Sciatic nerve (tissue), 2 donors: ENCODE measurements around the gene OR6C3. TPM values are rescaled to one million over a fixed set of nuclear protein-coding genes. Genes with fewer than 3 reads are reported as not detected.
"Not testable (repeated sequence)": the region's sequence is repeated elsewhere in the genome, so short reads cannot be mapped to it uniquely, and the experiment has no call there.

Experiments
- ATAC-seq: fragments of 200-7000 bp; cut with Tn5 transposase; one replicate; pipeline ENCODE4 v1.9.1; 2020; ENCODE audit warnings: mild to moderate bottlenecking, moderate library complexity
- DNase-seq: peaks from one replicate; pipeline ENCODE4 v3.0.0-alpha.2; 2020; ENCODE audit warnings: low spot score
- intact Hi-C: fragments of 100-400 bp; cut with DNase I; formaldehyde crosslinking; loops from one replicate; pipeline ENCODE4 v1.14.2; 2022
- total RNA-seq: library from RNA; stranded (reverse); fragmentation: NEBNext Ultra II Directional; extraction: Animal tissue kit (Norgen Biotek cat#: 25700); gene quantifications from one replicate; pipeline ENCODE4 v1.2.1, GENCODE V29; 2021
- donor health status: DM: no; HTN: no; CAD: no.
- donor health status: DM: no; HTN: no; CAD: no.

OR6C3 gene
- total RNA-seq: not detected

- DNase-seq: no peak
- intact Hi-C loops: no loop called here
- ATAC-seq: no peak
Observed at GRCh38 chr12:55330446-55330845, at the start of gene OR6C3. Gene OR6C3 (plus strand): TSS chr12:55330746. CDS start chr12:55331701, 955 bp downstream.

- intact Hi-C loops: no loop called here
- no peak for ATAC-seq
Observed at GRCh38 chr12:55280991-55281390, 49.6 kb upstream of the OR6C3 start.

GRCh38 chr12:55289999-55290398 lies 40.5 kb upstream of the OR6C3 start:
- intact Hi-C loops: no loop called here
- no peak for ATAC-seq
- DNase-seq: no peak

More at GRCh38 chr12:55280991-55281390, 49.6 kb upstream of the OR6C3 start:
- no peak for DNase-seq

DNA sequence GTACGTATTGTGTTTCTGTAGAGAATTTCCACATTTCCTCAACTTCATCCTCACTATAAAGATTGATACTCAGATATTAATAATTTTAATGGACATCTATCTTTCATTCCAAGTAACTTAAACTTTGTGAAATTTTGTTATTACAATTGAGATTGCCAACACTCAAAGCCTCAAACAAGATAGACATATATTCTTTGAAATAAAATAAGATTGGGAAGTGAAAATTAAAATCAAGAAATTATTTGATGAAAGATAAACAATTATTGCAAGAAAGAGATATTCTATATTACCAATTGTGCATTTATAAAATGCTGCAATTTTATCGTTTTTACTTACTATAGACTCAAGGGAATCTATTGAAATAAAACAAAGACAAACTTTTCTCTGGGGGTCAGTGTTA lies 34.1 kb upstream of the OR6C3 start, which contains the start of gene OR6C6:
Gene OR6C6, minus strand, starts transcription at position 101 of the 400 bp plus-strand sequence. CDS start 1,337 bp downstream, outside the sequence.
- no peak for DNase-seq
- no peak for ATAC-seq
- intact Hi-C loops: no loop called here

DNA sequence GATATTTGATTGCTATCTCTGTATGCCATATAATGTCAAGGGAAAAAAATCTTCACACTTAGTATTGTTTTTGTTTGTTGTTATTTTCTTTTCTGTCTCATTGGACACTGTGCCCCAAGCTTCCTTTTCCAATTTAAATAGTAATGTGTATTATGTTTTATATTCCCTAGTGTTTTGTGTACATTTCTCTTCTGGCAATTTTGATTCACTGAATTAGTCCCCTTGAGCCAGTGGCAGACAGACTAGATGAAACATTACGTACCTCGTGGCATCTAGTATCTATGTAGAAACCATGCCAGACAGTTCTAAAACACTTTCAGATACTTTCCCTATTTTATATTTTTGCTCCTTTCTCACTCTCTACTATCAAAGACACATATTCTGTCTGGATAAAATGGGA lies 16.5 kb upstream of the OR6C3 start, which contains the start of gene OR6C1:
Gene OR6C1, plus strand, starts transcription at position 301 of the 400 bp plus-strand sequence. CDS start 6,257 bp downstream, outside the sequence.
- ATAC-seq (no peak), DNase-seq (no peak)
- intact Hi-C loops: no loop called here

- DNase-seq: no peak
- intact Hi-C loops: no loop called here
- no peak for ATAC-seq
Observed at GRCh38 chr12:55320201-55320600, 10.3 kb upstream of the OR6C3 start.

DNA sequence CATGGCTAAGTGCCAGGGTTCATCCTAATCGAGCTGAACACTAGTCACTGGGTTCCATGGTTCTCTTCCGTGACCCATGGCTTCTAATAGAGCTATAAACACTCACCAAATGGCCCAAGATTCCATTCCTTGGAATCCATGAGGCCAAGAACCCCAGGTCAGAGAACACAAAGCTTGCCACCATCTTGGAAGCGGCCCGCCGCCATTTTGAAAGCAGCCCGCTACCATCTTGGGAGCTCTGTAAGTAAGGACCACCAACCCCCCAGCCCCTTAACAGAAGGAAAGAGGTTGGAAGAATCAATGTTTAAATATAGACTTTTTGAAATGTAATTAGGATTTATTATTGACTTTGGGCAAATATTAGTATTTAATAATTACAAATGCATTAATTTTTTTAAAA lies 4.7 kb upstream of the OR6C3 start:
- intact Hi-C loops, ATAC-seq: not testable (repeated sequence)

DNA sequence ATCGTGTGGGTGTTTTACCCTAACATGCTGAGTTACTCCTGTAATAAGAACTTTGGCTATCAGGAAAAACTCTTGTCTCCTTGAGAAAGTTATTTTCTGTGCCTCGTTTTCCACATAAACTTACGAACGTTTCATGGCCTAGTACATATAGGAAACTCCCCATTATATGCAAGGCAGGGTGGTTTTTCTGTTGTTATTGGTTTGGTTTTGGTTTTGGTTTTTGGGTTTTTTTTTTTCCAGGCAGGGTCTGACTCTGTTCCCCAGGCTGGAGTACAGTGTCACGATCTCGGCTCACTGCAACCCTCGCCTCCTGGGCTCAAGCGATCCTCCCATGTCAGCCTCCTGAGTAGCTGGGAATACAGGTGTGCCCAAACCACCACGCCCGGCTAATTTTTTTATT lies 5.5 kb downstream of the OR6C3 start:
- ATAC-seq (no peak), DNase-seq (no peak)
- intact Hi-C loops: no loop called here

More for the DNA sequence above, 4.7 kb upstream of the OR6C3 start:
- DNase-seq: not testable (repeated sequence)

GRCh38 chr12:55355338-55355737 lies 24.8 kb downstream of the OR6C3 start:
- intact Hi-C loops, DNase-seq, ATAC-seq: not testable (repeated sequence)

DNA sequence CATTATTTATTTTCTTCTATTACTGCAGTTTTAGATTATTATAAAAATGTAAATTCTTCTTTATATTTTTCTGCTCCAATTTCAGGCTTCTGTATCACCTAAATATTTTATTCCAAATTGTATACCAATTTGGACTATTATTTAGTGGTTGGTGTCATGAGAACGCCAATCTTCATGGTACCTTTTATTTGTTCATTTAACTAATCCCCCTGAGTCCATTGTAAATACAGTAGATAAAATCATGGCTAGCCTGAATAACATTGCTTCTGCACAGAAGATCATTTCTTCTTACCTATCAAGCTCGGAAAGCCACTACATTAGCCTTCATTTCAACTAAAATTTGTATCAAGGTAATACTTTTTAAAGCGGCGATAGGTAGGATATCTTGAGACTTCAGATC lies 32.1 kb downstream of the OR6C3 start, which contains the start of gene OR6C75:
Gene OR6C75, plus strand, starts transcription at position 301 of the 400 bp plus-strand sequence. CDS start 2,136 bp downstream, outside the sequence.
- no peak for DNase-seq
- no peak for ATAC-seq
- intact Hi-C loops: no loop called here

DNA sequence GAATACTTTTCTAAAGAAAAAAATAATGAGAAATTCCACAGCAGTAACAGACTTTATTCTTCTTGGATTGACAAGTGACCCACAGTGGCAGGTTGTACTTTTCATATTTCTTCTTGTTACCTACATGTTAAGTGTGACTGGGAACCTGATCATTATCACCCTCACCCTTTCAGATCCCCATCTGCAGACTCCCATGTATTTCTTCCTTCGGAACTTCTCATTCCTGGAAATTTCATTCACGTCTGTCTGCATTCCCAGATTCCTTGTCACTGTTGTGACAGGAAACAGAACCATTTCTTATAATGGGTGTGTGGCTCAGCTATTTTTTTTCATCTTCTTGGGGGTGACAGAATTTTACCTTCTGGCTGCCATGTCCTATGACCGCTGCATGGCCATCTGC lies 34.5 kb downstream of the OR6C3 start:
- intact Hi-C loops: no loop called here
- no peak for DNase-seq

DNA sequence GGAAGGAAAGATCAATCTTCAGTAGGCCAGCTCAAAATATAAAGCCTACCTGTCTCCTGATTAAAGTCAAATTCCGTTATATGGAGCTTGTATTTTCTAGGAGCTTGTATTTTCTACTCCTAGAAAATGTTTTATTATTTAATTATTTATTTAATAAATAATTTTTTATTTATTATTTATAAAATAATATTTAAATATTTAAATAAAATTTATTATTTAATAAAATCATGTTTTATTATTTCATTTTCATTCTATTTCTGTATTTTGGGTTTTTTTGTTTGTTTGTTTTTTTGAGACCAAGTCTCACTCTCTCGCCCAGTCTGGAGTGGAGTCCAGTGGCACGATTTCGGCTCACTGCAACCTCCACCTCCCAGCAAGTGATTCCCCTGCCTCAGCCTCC lies 42.0 kb downstream of the OR6C3 start:
- DNase-seq (no peak), ATAC-seq (no peak)
- intact Hi-C loops: no loop called here

More for the DNA sequence above, 34.5 kb downstream of the OR6C3 start:
- no peak for ATAC-seq

Other genes starting within 250 kb of the OR6C3 start
- gene OR9K2, start 204.3 kb upstream of the OR6C3 start, total RNA-seq: not detected
- gene OR10A7, start 109.7 kb upstream of the OR6C3 start, total RNA-seq: not detected
- gene OR6C74, start 86.1 kb upstream of the OR6C3 start, total RNA-seq: not detected
- not detected for gene OR6C6, start 34.2 kb upstream of the OR6C3 start, total RNA-seq
- gene OR6C1, start 16.4 kb upstream of the OR6C3 start, total RNA-seq: not detected
- not detected for gene OR6C75, start 32.2 kb downstream of the OR6C3 start, total RNA-seq
- gene OR6C65, start 69.8 kb downstream of the OR6C3 start, total RNA-seq: not detected
- gene OR6C76, start 95.5 kb downstream of the OR6C3 start, total RNA-seq: not detected
- gene OR6C2, start 113.3 kb downstream of the OR6C3 start, total RNA-seq: not detected
- not detected for gene OR6C70, start 139.4 kb downstream of the OR6C3 start, total RNA-seq
- gene OR6C68, start 161.6 kb downstream of the OR6C3 start, total RNA-seq: not detected
- gene OR6C4, start 218.9 kb downstream of the OR6C3 start, total RNA-seq: not detected
- gene OR2AP1, start 241.7 kb downstream of the OR6C3 start, total RNA-seq: not detected